HG02678 (cell line): ENCODE data around the gene ARL14EP.

ENCODE experiments used
- ATAC-seq: cut with Tn5 transposase; IDR thresholded peaks from one replicate; pipeline ENCODE4 v1.9.1; 2021; ENCODE audit warnings: mild to moderate bottlenecking, moderate library complexity; ENCODE audit not compliant: unreplicated experiment

ARL14EP gene

GRCh38 chr11:30326114-30326778 is 3.3 kb downstream of the ARL14EP start:
- no peak for ATAC-seq

- ATAC-seq = no peak
Measured at GRCh38 chr11:30326906-30327305, 4.0 kb downstream of the ARL14EP start.

GRCh38 chr11:30328681-30329080 is 5.8 kb downstream of the ARL14EP start:
- ATAC-seq = no peak

GRCh38 chr11:30329150-30329940 is 6.4 kb downstream of the ARL14EP start:
- no peak for ATAC-seq

- ATAC-seq = no peak
Measured at GRCh38 chr11:30333405-30333804, 10.5 kb downstream of the ARL14EP start.

- ATAC-seq = peak; percentile 96
Measured at GRCh38 chr11:30342736-30343166, 19.8 kb downstream of the ARL14EP start.

- ATAC-seq = peak; percentile 19
Measured at GRCh38 chr11:30344085-30344484, 21.2 kb downstream of the ARL14EP start.

- ATAC-seq = no peak
Measured at GRCh38 chr11:30345644-30346043, 22.7 kb downstream of the ARL14EP start.

- no peak for ATAC-seq
Measured at GRCh38 chr11:30346068-30346688, 23.3 kb downstream of the ARL14EP start.

- ATAC-seq = no peak
Measured at GRCh38 chr11:30348035-30348434, 25.1 kb downstream of the ARL14EP start.

- ATAC-seq = no peak
Measured at GRCh38 chr11:30349885-30350284, 27.0 kb downstream of the ARL14EP start.

GRCh38 chr11:30350384-30350783 is 27.5 kb downstream of the ARL14EP start:
- ATAC-seq = no peak

- no peak for ATAC-seq
Measured at GRCh38 chr11:30351061-30351460, 28.2 kb downstream of the ARL14EP start.

- no peak for ATAC-seq
Measured at GRCh38 chr11:30356391-30356790, 33.5 kb downstream of the ARL14EP start.

- ATAC-seq = no peak
Measured at GRCh38 chr11:30357872-30358271, 35.0 kb downstream of the ARL14EP start.

- ATAC-seq = no peak
Measured at GRCh38 chr11:30358536-30358935, 35.6 kb downstream of the ARL14EP start.

- no peak for ATAC-seq
Measured at GRCh38 chr11:30360741-30361140, 37.8 kb downstream of the ARL14EP start.

- no peak for ATAC-seq
Measured at GRCh38 chr11:30364139-30364836, 41.4 kb downstream of the ARL14EP start.

- no peak for ATAC-seq
Measured at GRCh38 chr11:30364837-30365482, 42.1 kb downstream of the ARL14EP start.

GRCh38 chr11:30365793-30366517 is 43.1 kb downstream of the ARL14EP start:
- ATAC-seq = no peak
